Measurements from ENCODE around the gene KCNH2.

Gene KCNH2

DNA sequence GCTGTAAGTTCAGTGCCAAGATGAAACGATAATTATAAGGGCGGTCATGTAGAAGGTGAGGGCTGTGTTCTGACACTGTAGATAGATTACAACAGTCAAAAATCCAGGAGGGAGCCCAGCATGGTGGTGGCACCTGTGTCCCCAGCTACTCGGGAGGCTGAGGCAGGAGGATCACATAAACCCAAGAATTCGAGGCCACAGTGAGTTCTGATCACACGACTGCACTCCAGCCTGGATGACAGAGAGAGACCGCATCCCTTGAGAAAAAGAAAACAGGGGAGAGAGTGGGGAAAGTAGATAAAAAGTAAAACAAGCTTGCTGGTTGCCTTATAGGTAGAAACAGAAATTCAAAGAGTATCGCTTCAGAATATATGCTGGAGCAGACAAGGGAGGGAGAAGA lies 52.1 kb downstream of the KCNH2 start:
- TF ChIP-seq, protein P1, sequence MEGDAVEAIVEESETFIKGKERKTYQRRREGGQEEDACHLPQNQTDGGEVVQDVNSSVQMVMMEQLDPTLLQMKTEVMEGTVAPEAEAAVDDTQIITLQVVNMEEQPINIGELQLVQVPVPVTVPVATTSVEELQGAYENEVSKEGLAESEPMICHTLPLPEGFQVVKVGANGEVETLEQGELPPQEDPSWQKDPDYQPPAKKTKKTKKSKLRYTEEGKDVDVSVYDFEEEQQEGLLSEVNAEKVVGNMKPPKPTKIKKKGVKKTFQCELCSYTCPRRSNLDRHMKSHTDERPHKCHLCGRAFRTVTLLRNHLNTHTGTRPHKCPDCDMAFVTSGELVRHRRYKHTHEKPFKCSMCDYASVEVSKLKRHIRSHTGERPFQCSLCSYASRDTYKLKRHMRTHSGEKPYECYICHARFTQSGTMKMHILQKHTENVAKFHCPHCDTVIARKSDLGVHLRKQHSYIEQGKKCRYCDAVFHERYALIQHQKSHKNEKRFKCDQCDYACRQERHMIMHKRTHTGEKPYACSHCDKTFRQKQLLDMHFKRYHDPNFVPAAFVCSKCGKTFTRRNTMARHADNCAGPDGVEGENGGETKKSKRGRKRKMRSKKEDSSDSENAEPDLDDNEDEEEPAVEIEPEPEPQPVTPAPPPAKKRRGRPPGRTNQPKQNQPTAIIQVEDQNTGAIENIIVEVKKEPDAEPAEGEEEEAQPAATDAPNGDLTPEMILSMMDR (IDR thresholded peaks at IDR 0.05; ENCODE audit: low read depth, low read length) = no peak
- H3K4me3 ChIP-seq (replicated peaks in 1 of 2; ENCODE audit: low read depth in 2 of 2, low read length in 2 of 2) = no peak overlapping the region
- DNase-seq (ENCODE audit: low read depth in 2 of 2) = no peak

GRCh38 chr7:150924369-150924781 lies 53.7 kb downstream of the KCNH2 start:
- TF ChIP-seq, protein P1 (IDR thresholded peaks at IDR 0.05; ENCODE audit: low read depth, low read length) = no peak

DNA sequence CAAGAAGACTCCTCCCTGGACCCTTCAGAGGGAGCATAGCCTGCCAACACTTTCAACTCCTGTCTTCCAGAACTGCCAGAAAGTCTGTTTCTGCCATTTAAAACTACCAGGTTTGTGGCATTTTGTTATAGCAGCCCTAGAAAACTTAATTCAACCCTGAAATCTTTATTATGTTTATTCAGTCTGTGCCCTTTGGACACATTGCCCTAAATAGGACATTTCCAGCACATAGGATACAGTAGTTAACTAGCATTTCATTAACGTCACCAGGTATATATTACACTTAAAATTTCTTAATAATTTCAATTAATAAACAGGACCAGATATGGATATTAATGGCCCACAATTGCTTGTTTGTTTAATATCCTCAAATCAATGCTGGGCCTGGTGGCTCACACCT lies 54.3 kb downstream of the KCNH2 start:
- TF ChIP-seq, protein P1 (IDR thresholded peaks at IDR 0.05; ENCODE audit: low read depth, low read length) = no peak
- H3K4me3 ChIP-seq (replicated peaks in 1 of 2; ENCODE audit: low read depth in 2 of 2, low read length in 2 of 2) = no peak overlapping the region
- no peak for DNase-seq (ENCODE audit: low read depth in 2 of 2)

More at GRCh38 chr7:150924369-150924781, 53.7 kb downstream of the KCNH2 start:
- H3K4me3 ChIP-seq (replicated peaks in 1 of 2; ENCODE audit: low read depth in 2 of 2, low read length in 2 of 2) = no peak overlapping the region
- no peak for DNase-seq (ENCODE audit: low read depth in 2 of 2)

DNA sequence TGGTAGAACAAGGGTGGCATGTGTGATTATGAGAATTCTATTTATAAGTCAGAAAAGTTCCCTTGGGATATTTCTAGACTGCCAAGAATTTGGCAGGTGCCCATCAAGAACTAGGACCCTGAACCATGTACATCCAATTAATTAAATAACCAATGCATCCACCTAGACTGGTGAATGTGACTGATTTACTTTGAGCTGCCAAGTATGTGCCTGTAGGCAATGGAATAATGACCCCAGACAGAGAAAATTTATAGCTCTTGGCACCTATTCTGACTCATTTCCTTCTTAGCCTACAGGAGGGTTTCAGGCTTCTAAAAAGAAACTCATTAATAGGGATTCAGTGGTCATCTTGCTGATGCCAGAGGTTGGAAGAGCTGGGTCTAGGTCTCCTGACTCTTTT lies 54.9 kb downstream of the KCNH2 start:
- no peak overlapping the region for H3K4me3 ChIP-seq (replicated peaks in 1 of 2; ENCODE audit: low read depth in 2 of 2, low read length in 2 of 2)
- DNase-seq (ENCODE audit: low read depth in 2 of 2) = no peak
- TF ChIP-seq, protein P1 (IDR thresholded peaks at IDR 0.05; ENCODE audit: low read depth, low read length) = no peak

GRCh38 chr7:150919160-150919559 lies 59.0 kb downstream of the KCNH2 start:
- no peak overlapping the region for H3K4me3 ChIP-seq (replicated peaks in 1 of 2; ENCODE audit: low read depth in 2 of 2, low read length in 2 of 2)
- DNase-seq (ENCODE audit: low read depth in 2 of 2) = no peak
- TF ChIP-seq, protein P1 (IDR thresholded peaks at IDR 0.05; ENCODE audit: low read depth, low read length) = no peak

GRCh38 chr7:150918378-150918777 lies 59.7 kb downstream of the KCNH2 start:
- TF ChIP-seq, protein P1 (IDR thresholded peaks at IDR 0.05; ENCODE audit: low read depth, low read length) = no peak
- no peak for DNase-seq (ENCODE audit: low read depth in 2 of 2)
- H3K4me3 ChIP-seq (replicated peaks in 1 of 2; ENCODE audit: low read depth in 2 of 2, low read length in 2 of 2) = no peak overlapping the region

- DNase-seq (ENCODE audit: low read depth in 2 of 2) = no peak
- TF ChIP-seq, protein P1 (IDR thresholded peaks at IDR 0.05; ENCODE audit: low read depth, low read length) = no peak
- no peak overlapping the region for H3K4me3 ChIP-seq (replicated peaks in 1 of 2; ENCODE audit: low read depth in 2 of 2, low read length in 2 of 2)
Observed at GRCh38 chr7:150917969-150918368, 60.2 kb downstream of the KCNH2 start.
